Measurements from ENCODE around the gene NECAB2.

NECAB2 gene

GRCh38 chr16:83969771-83970429 is 1.9 kb downstream of the NECAB2 start:
- TF ChIP-seq CTCF (IDR thresholded peaks at IDR 0.05; ENCODE audit: insufficient read depth, low read depth, low read length, missing control alignments): no peak
- no peak overlapping the region for H3K4me3 ChIP-seq (ENCODE audit: low read depth, low read length)
- no peak for DNase-seq (ENCODE audit: low read depth)

DNA sequence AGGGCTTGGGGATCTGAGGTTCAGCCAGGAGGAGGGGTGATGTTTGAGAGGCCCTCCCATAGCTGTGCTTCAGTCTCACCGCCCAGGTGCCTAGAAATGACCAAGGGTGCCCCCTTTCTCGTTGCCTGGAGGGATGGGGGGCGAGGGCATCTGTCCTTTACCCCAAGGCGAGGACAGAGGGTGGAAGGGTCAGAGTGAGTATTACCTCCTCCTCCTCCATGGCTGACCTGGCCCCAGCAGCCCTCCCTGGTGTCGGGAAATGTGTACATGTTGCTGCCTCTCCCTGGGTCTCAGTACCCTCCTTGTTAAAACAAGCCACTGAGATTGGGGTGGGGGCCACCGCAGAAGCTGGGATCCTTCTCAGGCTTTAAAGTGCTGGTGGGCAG is 2.4 kb downstream of the NECAB2 start:
- DNase-seq (ENCODE audit: low read depth): no peak
- TF ChIP-seq CTCF (IDR thresholded peaks at IDR 0.05; ENCODE audit: insufficient read depth, low read depth, low read length, missing control alignments): no peak
- no peak overlapping the region for H3K4me3 ChIP-seq (ENCODE audit: low read depth, low read length)

DNA sequence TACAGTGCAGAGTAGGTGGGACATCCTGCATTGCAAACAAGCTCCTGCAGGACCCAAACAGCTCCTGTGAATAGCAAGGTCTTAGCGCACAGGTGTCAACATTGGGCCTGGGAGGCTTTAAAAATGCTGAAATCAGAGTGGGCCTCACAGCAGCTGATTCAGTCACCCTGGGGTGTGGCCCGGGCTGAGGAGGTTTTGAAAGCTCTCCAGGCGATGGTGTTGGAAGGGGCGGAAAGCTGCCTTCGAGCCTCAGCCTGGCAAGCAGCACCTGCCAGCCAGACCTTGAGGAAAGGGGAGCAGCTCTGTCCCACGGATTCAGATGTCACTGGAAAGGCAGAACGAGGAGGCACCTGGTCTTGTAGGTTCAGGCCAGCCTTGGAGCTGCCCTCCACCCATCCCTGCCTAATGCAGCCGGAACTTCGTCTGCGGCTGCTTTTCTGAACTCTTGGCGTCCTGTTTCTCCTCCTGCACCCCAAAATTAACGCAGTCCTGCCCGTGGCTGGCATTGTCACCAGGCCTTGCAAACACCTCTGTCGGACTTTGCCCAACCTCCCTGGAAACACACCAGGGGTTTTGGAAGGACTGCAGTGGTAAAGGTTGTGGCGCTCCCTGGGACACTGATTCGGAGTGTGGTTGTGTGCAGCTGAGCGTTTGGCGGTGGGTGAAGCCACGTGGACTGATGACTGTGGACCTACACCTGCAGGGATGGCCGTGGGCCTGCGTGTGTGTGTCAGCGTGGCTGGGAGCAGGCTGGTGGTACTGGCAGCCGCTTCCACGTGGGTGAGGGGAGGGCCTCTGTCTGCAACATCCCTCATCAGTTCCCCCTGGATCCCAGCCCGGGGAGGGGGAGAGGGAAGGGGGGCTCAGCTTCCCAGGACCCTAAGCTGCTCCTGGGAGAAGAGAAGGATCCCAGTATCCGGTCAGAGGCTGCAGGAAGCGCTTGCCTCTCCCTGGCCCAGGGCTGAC is 3.4 kb downstream of the NECAB2 start:
- TF ChIP-seq CTCF (IDR thresholded peaks at IDR 0.05; ENCODE audit: insufficient read depth, low read depth, low read length, missing control alignments): no peak
- no peak for DNase-seq (ENCODE audit: low read depth)

GRCh38 chr16:83972256-83973008 is 4.4 kb downstream of the NECAB2 start:
- no peak for TF ChIP-seq CTCF (IDR thresholded peaks at IDR 0.05; ENCODE audit: insufficient read depth, low read depth, low read length, missing control alignments)
- no peak for DNase-seq (ENCODE audit: low read depth)
- no peak overlapping the region for H3K4me3 ChIP-seq (ENCODE audit: low read depth, low read length)

More for the DNA sequence above, 3.4 kb downstream of the NECAB2 start:
- H3K4me3 ChIP-seq (ENCODE audit: low read depth, low read length): no peak overlapping the region

GRCh38 chr16:83973077-83973476 is 5.0 kb downstream of the NECAB2 start:
- H3K4me3 ChIP-seq (ENCODE audit: low read depth, low read length): no peak overlapping the region

More at GRCh38 chr16:83973077-83973476, 5.0 kb downstream of the NECAB2 start:
- no peak for TF ChIP-seq CTCF (IDR thresholded peaks at IDR 0.05; ENCODE audit: insufficient read depth, low read depth, low read length, missing control alignments)
- no peak for DNase-seq (ENCODE audit: low read depth)

Measured in GM12865 (cell line).